Activated CD4-positive, alpha-beta T cell treated with anti-CD3 and anti-CD28 coated beads for 4 hours (primary cell): ENCODE measurements around the gene RGS17.

Source experiments
- DNase-seq, 2 donors: peaks; one replicate each; pipeline ENCODE4 v3.0.0-alpha.2; 2020

The RGS17 gene

GRCh38 chr6:153081914-153082313, 49.2 kb downstream of the RGS17 start:
- DNase-seq, result no peak

- DNase-seq, result no peak
These were observed 54.7 kb downstream of the RGS17 start for GRCh38 chr6:153076431-153076830.

GRCh38 chr6:153074761-153075160, 56.3 kb downstream of the RGS17 start:
- DNase-seq, result no peak

- no peak for DNase-seq
These were observed 57.2 kb downstream of the RGS17 start for GRCh38 chr6:153073841-153074240.

- no peak for DNase-seq
These were observed 60.3 kb downstream of the RGS17 start for GRCh38 chr6:153070756-153071155.

- no peak for DNase-seq
These were observed 61.2 kb downstream of the RGS17 start for GRCh38 chr6:153069897-153070296.

GRCh38 chr6:153065222-153065621, 65.9 kb downstream of the RGS17 start:
- DNase-seq, result no peak

GRCh38 chr6:153063936-153064335, 67.1 kb downstream of the RGS17 start:
- no peak for DNase-seq

GRCh38 chr6:153062516-153062915, 68.6 kb downstream of the RGS17 start:
- no peak for DNase-seq

GRCh38 chr6:153059757-153060156, 71.3 kb downstream of the RGS17 start:
- no peak for DNase-seq

- DNase-seq, result no peak
These were observed 71.8 kb downstream of the RGS17 start for GRCh38 chr6:153059311-153059710.

GRCh38 chr6:153058909-153059308, 72.2 kb downstream of the RGS17 start:
- no peak for DNase-seq

GRCh38 chr6:153058291-153058690, 72.8 kb downstream of the RGS17 start:
- DNase-seq, result no peak

- no peak for DNase-seq
These were observed 74.8 kb downstream of the RGS17 start for GRCh38 chr6:153056308-153056707.

- no peak for DNase-seq
These were observed 79.3 kb downstream of the RGS17 start for GRCh38 chr6:153051801-153052200.

- no peak for DNase-seq
These were observed 82.5 kb downstream of the RGS17 start for GRCh38 chr6:153048631-153049030.

GRCh38 chr6:153047386-153047785, 83.7 kb downstream of the RGS17 start:
- DNase-seq, result no peak

- DNase-seq, result no peak
These were observed 85.8 kb downstream of the RGS17 start for GRCh38 chr6:153045271-153045670.

GRCh38 chr6:153044295-153044694, 86.8 kb downstream of the RGS17 start:
- no peak for DNase-seq

GRCh38 chr6:153043719-153044118, 87.4 kb downstream of the RGS17 start:
- no peak for DNase-seq

GRCh38 chr6:153038378-153039057, 92.6 kb downstream of the RGS17 start:
- no peak for DNase-seq

GRCh38 chr6:153034139-153034538, 96.9 kb downstream of the RGS17 start:
- no peak for DNase-seq

GRCh38 chr6:153032255-153032882, 98.7 kb downstream of the RGS17 start:
- DNase-seq, result no peak

GRCh38 chr6:153031335-153031955, 99.6 kb downstream of the RGS17 start:
- no peak for DNase-seq
